ELF-1 (cell line): ENCODE data around the gene WRAP73.
"Not testable (repeated sequence)": the region's sequence is repeated elsewhere in the genome, so short reads cannot be mapped to it uniquely, and the experiment has no call there.

Experiments
- DNase-seq: peaks from one replicate; pipeline ENCODE4 v3.0.0-alpha.2; 2016; ENCODE audit warnings: low read depth, low spot score

The WRAP73 gene

GRCh38 chr1:3599286-3599811 is 50.6 kb downstream of the WRAP73 start:
- no peak for DNase-seq

GRCh38 chr1:3598522-3599285 is 51.2 kb downstream of the WRAP73 start:
- no peak for DNase-seq

GRCh38 chr1:3598051-3598491 is 51.8 kb downstream of the WRAP73 start:
- no peak for DNase-seq

- DNase-seq = no peak
Measured at GRCh38 chr1:3597599-3597964, 52.3 kb downstream of the WRAP73 start.

- no peak for DNase-seq
Measured at GRCh38 chr1:3596663-3597598, 53.0 kb downstream of the WRAP73 start.

GRCh38 chr1:3595949-3596348 is 54.0 kb downstream of the WRAP73 start:
- no peak for DNase-seq

GRCh38 chr1:3594706-3595377 is 55.1 kb downstream of the WRAP73 start:
- no peak for DNase-seq

- DNase-seq = no peak
Measured at GRCh38 chr1:3593745-3594144, 56.2 kb downstream of the WRAP73 start.

- DNase-seq = no peak
Measured at GRCh38 chr1:3593334-3593733, 56.6 kb downstream of the WRAP73 start.

- DNase-seq = no peak
Measured at GRCh38 chr1:3590951-3591865, 58.7 kb downstream of the WRAP73 start.

GRCh38 chr1:3590139-3590763 is 59.7 kb downstream of the WRAP73 start:
- no peak for DNase-seq

GRCh38 chr1:3588395-3588794 is 61.5 kb downstream of the WRAP73 start:
- no peak for DNase-seq

- DNase-seq = no peak
Measured at GRCh38 chr1:3586986-3587759, 62.7 kb downstream of the WRAP73 start.

GRCh38 chr1:3585940-3586568 is 63.8 kb downstream of the WRAP73 start:
- DNase-seq = no peak

GRCh38 chr1:3585353-3585868 is 64.5 kb downstream of the WRAP73 start:
- not testable (repeated sequence) for DNase-seq

- DNase-seq = no peak
Measured at GRCh38 chr1:3584915-3585314, 65.0 kb downstream of the WRAP73 start.

- DNase-seq = not testable (repeated sequence)
Measured at GRCh38 chr1:3583751-3584150, 66.2 kb downstream of the WRAP73 start.

GRCh38 chr1:3581296-3582036 is 68.4 kb downstream of the WRAP73 start:
- no peak for DNase-seq
